Lung (tissue), 12 donors: Measurements from ENCODE around the gene COPS8. TPM values are rescaled to one million over a fixed set of nuclear protein-coding genes. Genes with fewer than 3 reads are reported as not detected.

Source experiments
- ATAC-seq: fragments of 200-7000 bp; cut with Tn5 transposase; one replicate; pipeline ENCODE4 v1.9.1; 2020; ENCODE audit warnings: moderate number of reproducible peaks; ENCODE audit not compliant: insufficient read depth, low FRiP score
- DNase-seq, 3 donors: peaks; one replicate each; pipeline ENCODE4 v3.0.0-alpha.2; 2013 to 2017
- H3K27ac ChIP-seq, 2 donors: one replicate each; pipeline ENCODE4 v1.5.1; 2013; ENCODE audit warnings: mild to moderate bottlenecking in 2 of 2, moderate library complexity in 2 of 2, control low read depth in 1 of 2, inconsistent platforms in 1 of 2, low read depth in 1 of 2, low read length in 1 of 2
- H3K27me3 ChIP-seq, 3 donors: one replicate each; pipeline ENCODE4 v1.5.1; 2013; ENCODE audit warnings: low read length in 2 of 3; ENCODE audit not compliant: control insufficient read depth in 3 of 3, insufficient read depth in 3 of 3
- H3K36me3 ChIP-seq, 4 donors: one replicate each; pipeline ENCODE4 v1.5.1; 2013; ENCODE audit warnings: low read length in 4 of 4, mild to moderate bottlenecking in 1 of 4, moderate library complexity in 1 of 4; ENCODE audit not compliant: control insufficient read depth in 4 of 4, insufficient read depth in 4 of 4
- H3K4me1 ChIP-seq, 5 donors: one replicate each; pipeline ENCODE4 v1.5.1; 2013; ENCODE audit warnings: low read length in 5 of 5, mild to moderate bottlenecking in 2 of 5, moderate library complexity in 1 of 5; ENCODE audit not compliant: control insufficient read depth in 5 of 5, insufficient read depth in 5 of 5
- H3K4me3 ChIP-seq: one replicate; pipeline ENCODE4 v1.5.1; 2013; ENCODE audit warnings: mild to moderate bottlenecking, control low read depth, moderate library complexity
- H3K9ac ChIP-seq, 2 donors: one replicate each; pipeline ENCODE4 v1.5.1; 2013; ENCODE audit warnings: low read length in 2 of 2, control low read depth in 1 of 2; ENCODE audit not compliant: insufficient read depth in 1 of 2
- H3K9me3 ChIP-seq, 4 donors: one replicate each; pipeline ENCODE4 v1.5.1; 2013; ENCODE audit warnings: low read length in 3 of 4, mild to moderate bottlenecking in 1 of 4, moderate library complexity in 1 of 4; ENCODE audit not compliant: control insufficient read depth in 4 of 4, insufficient read depth in 3 of 4
- CTCF ChIP-seq: IDR thresholded peaks from 2 replicates; pipeline ENCODE4 v1.5.1; 2012; ENCODE audit warnings: mild to moderate bottlenecking; ENCODE audit errors: control extremely low read depth, extremely low read depth
- WGBS, 2 donors: extraction: QIAGEN DNeasy Blood & Tissue Kit; methylation state at CpG; one replicate each; pipeline ENCODE4 v1.1.7; 2013; 5-methylcytosine and 5-hydroxymethylcytosine counted together
- polyA plus RNA-seq, 2 donors: library from polyadenylated mRNA; stranded (reverse); fragments of 200-250 nt; gene quantifications; one replicate each; pipeline ENCODE4 v1.2.1, GENCODE V29; 2013
- total RNA-seq, 2 donors: library from RNA; depleted of rRNA in 1 of 2; stranded (reverse); fragments of >200 nt in 1 of 2; gene quantifications; one replicate each; pipeline ENCODE4 v1.2.1, GENCODE V29; 2014 to 2021
- donor health status: control.
- donor health status: control.
- donor health status: Bipolar disorder and iron deficiency.
- donor health status: healthy.
- donor health status: DM: yes; HTN: yes; CAD: no.

Gene COPS8
- total and polyA plus RNA-seq, 4 donors = 24.7 to 70.5 (median 36.2) TPM

GRCh38 chr2:237055386-237056100, 30.1 kb upstream of the COPS8 start:
- TF ChIP-seq CTCF = no peak
- Histone ChIP-seq H3K9me3 (no peaks in the 10 kb centered on the region), H3K36me3 (no peaks in the 10 kb centered on the region), H3K4me3 (no peak overlapping the region), H3K27me3 (no peaks in the 10 kb centered on the region), H3K9ac (no peak overlapping the region), H3K27ac (no peak overlapping the region), H3K4me1 (peaks cover 0 to 17% (median 8%) of the 10 kb centered on the region in 5 donors)
- ATAC-seq (no peak), DNase-seq (peak in 1 of 3 donors; percentile 39)
- 95 to 99% methylated on average over 9 of the region's 9 CpGs for WGBS, 2 donors

- DNase-seq (peak; percentile 28 to 61 (median 48)), ATAC-seq (no peak)
- no peak for TF ChIP-seq CTCF
- no peaks in the 10 kb centered on the region for H3K9me3 ChIP-seq
- no peaks in the 10 kb centered on the region for H3K36me3 ChIP-seq
- no peaks in the 10 kb centered on the region for H3K27me3 ChIP-seq
- H3K9ac ChIP-seq = no peak overlapping the region
- 89 to 90% methylated on average over 11 of the region's 11 CpGs for WGBS, 2 donors
- peaks cover 0 to 21% (median 10%) of the 10 kb centered on the region in 5 donors for H3K4me1 ChIP-seq
- no peak overlapping the region for H3K4me3 ChIP-seq
- no peak overlapping the region for H3K27ac ChIP-seq
These were observed 29.3 kb upstream of the COPS8 start for GRCh38 chr2:237056287-237056875.

- no peak overlapping the region for H3K27ac ChIP-seq
These were observed 28.6 kb upstream of the COPS8 start for GRCh38 chr2:237057107-237057506.

More at GRCh38 chr2:237057107-237057506, 28.6 kb upstream of the COPS8 start:
- DNase-seq (no peak), ATAC-seq (no peak)
- no peaks in the 10 kb centered on the region for H3K9me3 ChIP-seq
- no peaks in the 10 kb centered on the region for H3K27me3 ChIP-seq
- WGBS, 2 donors = 92 to 96% methylated on average over 5 of the region's 5 CpGs
- no peak for TF ChIP-seq CTCF
- no peaks in the 10 kb centered on the region for H3K36me3 ChIP-seq
- peaks cover 0 to 21% (median 10%) of the 10 kb centered on the region in 5 donors for H3K4me1 ChIP-seq
- no peak overlapping the region for H3K9ac ChIP-seq
- H3K4me3 ChIP-seq = no peak overlapping the region
